Spleen (tissue), 11 donors: ENCODE results near the gene NUP214. TPM values are rescaled to one million over a fixed set of nuclear protein-coding genes. Genes with fewer than 3 reads are reported as not detected.

Source experiments
- DNase-seq: peaks from one replicate; pipeline ENCODE4 v3.0.0-alpha.2; 2020
- H3K27ac ChIP-seq, 8 donors: fragments of 200-600 bp; sonication (generic) in 7 of 8; 1 replicate in 4 of 8; 2 replicates in 4 of 8; pipeline versions ENCODE4 v1.5.0 to v1.8.0; 2016 to 2021; ENCODE audit warnings: inconsistent platforms in 4 of 8, mild to moderate bottlenecking in 4 of 8, moderate library complexity in 1 of 8
- H3K27me3 ChIP-seq, 7 donors: fragments of 200-600 bp; sonication (generic) in 6 of 7; replicated peaks in 1 of 7; 1 replicate in 4 of 7; 2 replicates in 3 of 7; pipeline versions ENCODE4 v1.5.0 to v1.8.0; 2016 to 2021; ENCODE audit warnings: inconsistent platforms in 3 of 7, mild to moderate bottlenecking in 1 of 7
- H3K36me3 ChIP-seq, 6 donors: fragments of 200-600 bp; sonication (generic) in 5 of 6; 1 replicate in 4 of 6; 2 replicates in 2 of 6; pipeline versions ENCODE4 v1.5.0 to v1.8.0; 2016 to 2021; ENCODE audit warnings: inconsistent platforms in 2 of 6
- H3K4me1 ChIP-seq, 6 donors: fragments of 200-600 bp; sonication (generic) in 5 of 6; 1 replicate in 3 of 6; 2 replicates in 3 of 6; pipeline versions ENCODE4 v1.5.0 to v1.8.0; 2016 to 2021; ENCODE audit warnings: inconsistent platforms in 3 of 6
- H3K4me3 ChIP-seq, 8 donors: fragments of 200-600 bp; sonication (generic) in 7 of 8; 1 replicate in 4 of 8; 2 replicates in 4 of 8; pipeline versions ENCODE4 v1.5.0 to v1.8.0; 2016 to 2021; ENCODE audit warnings: inconsistent platforms in 4 of 8, mild to moderate bottlenecking in 4 of 8, moderate library complexity in 2 of 8
- H3K9me3 ChIP-seq, 8 donors: fragments of 200-600 bp; sonication (generic) in 7 of 8; 1 replicate in 4 of 8; 2 replicates in 4 of 8; pipeline versions ENCODE4 v1.5.0 to v1.8.0; 2016 to 2021; ENCODE audit warnings: inconsistent platforms in 4 of 8
- CTCF ChIP-seq, 11 experiments: fragments of 200-600 bp in 7 of 11; fragments of 450-650 bp in 4 of 11; sonication (generic) in 4 of 11; IDR thresholded peaks in 8 of 11; conservative IDR thresholded peaks in 3 of 11; 1 replicate in 7 of 11; 2 replicates in 4 of 11; pipeline versions ENCODE4 v1.4.0 to v1.8.0; 2016 to 2021; ENCODE audit warnings: antibody characterized with exemption in 11 of 11, inconsistent platforms in 4 of 11, mild to moderate bottlenecking in 1 of 11
- POLR2A ChIP-seq, 3 donors: fragments of 450-650 bp; IDR thresholded peaks; one replicate each; pipeline ENCODE4 v1.5.1; 2017; ENCODE audit warnings: antibody characterized with exemption in 3 of 3, mild to moderate bottlenecking in 1 of 3
- POLR2AphosphoS5 ChIP-seq, 3 donors: sonication (generic); formaldehyde crosslinking; IDR thresholded peaks; one replicate each; pipeline ENCODE4 v1.5.1; 2017; ENCODE audit warnings: antibody characterized with exemption in 3 of 3
- WGBS, 5 donors: extraction: QIAGEN DNeasy Blood & Tissue Kit in 3 of 5; methylation state at CpG; one replicate each; pipeline versions ENCODE4 v1.1.5 to v1.1.7; 2013 to 2018; 5-methylcytosine and 5-hydroxymethylcytosine counted together
- intact Hi-C: fragments of 100-400 bp; cut with DNase I; formaldehyde crosslinking; loops from one replicate; pipeline ENCODE4 v1.15.0; 2023; ENCODE audit warnings: low total_unique reads
- polyA plus RNA-seq, 3 donors: library from polyadenylated mRNA; stranded (reverse); fragments of 200-250 nt; gene quantifications; one replicate each; pipeline ENCODE4 v1.2.1, GENCODE V29; 2013
- total RNA-seq, 7 donors: library from RNA; depleted of rRNA in 3 of 7; stranded (reverse); fragments of >200 nt in 3 of 7; fragmentation: NEBNext Ultra II Directional in 4 of 7; extraction: Animal tissue kit (Norgen Biotek cat#: 25700) in 4 of 7; gene quantifications; one replicate each; pipeline versions ENCODE4 v1.1.0 to v1.2.1, GENCODE V29; 2016 to 2021
- donor health status: healthy with polysubstance abuse.
- donor health status: DM: no; HTN: no; CAD: no; lungs with moderate emphysema.
- donor health status: DM: no; HTN: no; CAD: no.
- donor health status: Bipolar disorder and iron deficiency.
- donor health status: healthy.
- donor health status: DM: no; HTN: no; CAD: no.
- donor health status: DM: yes; HTN: yes; CAD: no.

NUP214 gene
- total and polyA plus RNA-seq, 10 donors = 21.4 to 182 (median 121) TPM

GRCh38 chr9:131273856-131274673 is 148.7 kb downstream of the NUP214 start:
- Histone ChIP-seq H3K4me1 (peaks cover 32 to 93% (median 77%) of the 10 kb centered on the region in 6 donors), H3K36me3 (no peaks in the 10 kb centered on the region), H3K27ac (peak overlapping the region; percentile 66 to 97 (median 90)), H3K27me3 (no peaks in the 10 kb centered on the region), H3K9me3 (no peaks in the 10 kb centered on the region), H3K4me3 (peak overlapping the region; percentile 78 to 96 (median 88))
- WGBS, 5 donors = 11 to 34% (median 25%) methylated on average over 12 to 13 of the region's 13 CpGs
- peak; percentile 64 for DNase-seq
- intact Hi-C loops = no loop called here
- TF ChIP-seq POLR2AphosphoS5 (IDR thresholded peaks at IDR 0.05) = peak in 2 of 3 donors; percentile 6 to 53
- TF ChIP-seq POLR2A (IDR thresholded peaks at IDR 0.05) = no peak

- Histone ChIP-seq H3K4me1 (peaks cover 31 to 91% (median 70%) of the 10 kb centered on the region in 6 donors), H3K27me3 (peaks cover 0 to 4% (median 0%) of the 10 kb centered on the region in 7 donors), H3K36me3 (no peaks in the 10 kb centered on the region), H3K27ac (peak overlapping the region; percentile 66 to 97 (median 90)), H3K4me3 (peak overlapping the region; percentile 78 to 96 (median 88)), H3K9me3 (no peaks in the 10 kb centered on the region)
- peak; percentile 91 for DNase-seq
- 21 to 37% (median 24%) methylated on average over 18 of the region's 18 CpGs for WGBS, 5 donors
- intact Hi-C loops = no loop called here
- peak; percentile 73 to 80 (median 73) for TF ChIP-seq POLR2AphosphoS5 (IDR thresholded peaks at IDR 0.05)
- TF ChIP-seq POLR2A (IDR thresholded peaks at IDR 0.05) = no peak
These were observed 149.4 kb downstream of the NUP214 start for GRCh38 chr9:131274674-131275331.

- H3K27me3 ChIP-seq = peaks cover 0 to 10% (median 0%) of the 10 kb centered on the region in 7 donors
- peak overlapping the region; percentile 78 to 96 (median 88) for H3K4me3 ChIP-seq
- 17 to 55% (median 22%) methylated on average over 24 to 29 of the region's 29 CpGs for WGBS, 5 donors
- no peaks in the 10 kb centered on the region for H3K9me3 ChIP-seq
- H3K36me3 ChIP-seq = no peaks in the 10 kb centered on the region
- H3K4me1 ChIP-seq = peaks cover 26 to 89% (median 63%) of the 10 kb centered on the region in 6 donors
- peak overlapping the region; percentile 66 to 97 (median 90) for H3K27ac ChIP-seq
- DNase-seq = peak; percentile 88
- intact Hi-C loops = no loop called here
- peak; percentile 18 to 56 (median 37) for TF ChIP-seq POLR2AphosphoS5 (IDR thresholded peaks at IDR 0.05)
- peak in 6 of 11 experiments; percentile 5 to 48 (median 40) for TF ChIP-seq CTCF (IDR thresholded peaks at IDR 0.05 in 8 of 11, conservative IDR thresholded peaks at IDR 0.05 in 3 of 11)
- no peak for TF ChIP-seq POLR2A (IDR thresholded peaks at IDR 0.05)
These were observed 150.1 kb downstream of the NUP214 start for GRCh38 chr9:131275332-131276093.

GRCh38 chr9:131276094-131276888 is 150.9 kb downstream of the NUP214 start, which contains the start of gene FAM78A:
FAM78A (minus strand) TSS chr9:131276510; CDS start chr9:131276179, 331 bp downstream.
- peaks cover 19 to 82% (median 55%) of the 10 kb centered on the region in 6 donors for H3K4me1 ChIP-seq

More at GRCh38 chr9:131276094-131276888, 150.9 kb downstream of the NUP214 start, which contains the start of gene FAM78A:
- intact Hi-C loops = no loop called here
- peak; percentile 70 to 84 (median 78) for TF ChIP-seq POLR2AphosphoS5 (IDR thresholded peaks at IDR 0.05)
- no peak for TF ChIP-seq POLR2A (IDR thresholded peaks at IDR 0.05)
- peak in 1 of 11 experiments; percentile 26 for TF ChIP-seq CTCF (IDR thresholded peaks at IDR 0.05 in 8 of 11, conservative IDR thresholded peaks at IDR 0.05 in 3 of 11)
- H3K4me3 ChIP-seq = peak within 1 kb of the TSS; percentile 78 to 96 (median 88)
- H3K27me3 ChIP-seq = peaks cover 0 to 17% (median 3%) of the 10 kb centered on the region in 7 donors
- H3K36me3 ChIP-seq = no peaks in the 10 kb centered on the region
- peak within 1 kb of the TSS; percentile 74 to 97 (median 90) for H3K27ac ChIP-seq
- 3 to 17% (median 5%) methylated on average over 19 to 76 of the region's 76 CpGs for WGBS, 5 donors
- DNase-seq = peak; percentile 97
- no peaks in the 10 kb centered on the region for H3K9me3 ChIP-seq
